ENCODE data around the gene ORC1. TPM values are rescaled to one million over a fixed set of nuclear protein-coding genes. Genes with fewer than 3 reads are reported as not detected.

The ORC1 gene
- total RNA-seq, 1 experiment from 2014 or later = 14.3 TPM

DNA sequence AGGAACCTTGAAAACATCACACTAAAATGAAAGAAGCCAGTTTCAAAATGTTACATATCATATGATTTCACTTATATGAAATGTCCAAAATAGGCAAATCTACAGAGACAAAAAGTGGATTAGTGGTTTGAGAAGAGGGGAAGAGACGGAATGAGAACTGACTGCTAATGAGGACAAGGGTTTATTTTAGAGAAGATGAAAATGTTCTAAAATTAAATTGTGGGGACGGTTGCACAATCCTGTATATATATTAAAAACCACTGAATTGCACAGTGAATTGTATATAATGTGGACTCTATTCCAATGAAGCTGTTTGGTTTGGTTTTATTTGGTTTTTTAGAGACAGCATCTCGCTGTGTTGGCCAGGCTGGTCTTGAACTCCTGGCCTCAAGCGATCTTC, 35.8 kb upstream of the ORC1 start:
- Histone ChIP-seq H3K4me3 (ENCODE audit: low read depth in 2 of 2, low read length in 2 of 2) (no peak overlapping the region), H3K9me3 (ENCODE audit: control insufficient read depth, insufficient read depth, low read depth, low read length) (no peaks in the 10 kb centered on the region), H3K27me3 (ENCODE audit: control insufficient read depth, insufficient read depth, low read length) (no peaks in the 10 kb centered on the region), H3K36me3 (ENCODE audit: control insufficient read depth, insufficient read depth, low read length) (peaks cover 6% of the 10 kb centered on the region), H3K27ac (ENCODE audit: low read length) (no peak overlapping the region), H3K4me1 (ENCODE audit: control insufficient read depth, insufficient read depth, low read length) (no peaks in the 10 kb centered on the region)
- DNase-seq (ENCODE audit: low read depth, low spot score) (no peak), ATAC-seq (no peak)
- ChIA-PET CTCF (no interaction called here), POLR2A (no interaction called here)
- in situ Hi-C loops (cut with HindIII; ENCODE audit: low pct_unique_long_range_greater_than_20kb, low sequenced_read_pairs) = no loop called here
- intact Hi-C loops (cut with micrococcal nuclease; ENCODE audit: unreplicated experiment) = no loop called here
- BruUV-seq (replicated peaks) = no TSS peak
- no peak for TF ChIP-seq SIN3A (IDR thresholded peaks at IDR 0.05; ENCODE audit: borderline replicate concordance, insufficient read depth, low read depth, low read length)
- TF ChIP-seq, protein P1, sequence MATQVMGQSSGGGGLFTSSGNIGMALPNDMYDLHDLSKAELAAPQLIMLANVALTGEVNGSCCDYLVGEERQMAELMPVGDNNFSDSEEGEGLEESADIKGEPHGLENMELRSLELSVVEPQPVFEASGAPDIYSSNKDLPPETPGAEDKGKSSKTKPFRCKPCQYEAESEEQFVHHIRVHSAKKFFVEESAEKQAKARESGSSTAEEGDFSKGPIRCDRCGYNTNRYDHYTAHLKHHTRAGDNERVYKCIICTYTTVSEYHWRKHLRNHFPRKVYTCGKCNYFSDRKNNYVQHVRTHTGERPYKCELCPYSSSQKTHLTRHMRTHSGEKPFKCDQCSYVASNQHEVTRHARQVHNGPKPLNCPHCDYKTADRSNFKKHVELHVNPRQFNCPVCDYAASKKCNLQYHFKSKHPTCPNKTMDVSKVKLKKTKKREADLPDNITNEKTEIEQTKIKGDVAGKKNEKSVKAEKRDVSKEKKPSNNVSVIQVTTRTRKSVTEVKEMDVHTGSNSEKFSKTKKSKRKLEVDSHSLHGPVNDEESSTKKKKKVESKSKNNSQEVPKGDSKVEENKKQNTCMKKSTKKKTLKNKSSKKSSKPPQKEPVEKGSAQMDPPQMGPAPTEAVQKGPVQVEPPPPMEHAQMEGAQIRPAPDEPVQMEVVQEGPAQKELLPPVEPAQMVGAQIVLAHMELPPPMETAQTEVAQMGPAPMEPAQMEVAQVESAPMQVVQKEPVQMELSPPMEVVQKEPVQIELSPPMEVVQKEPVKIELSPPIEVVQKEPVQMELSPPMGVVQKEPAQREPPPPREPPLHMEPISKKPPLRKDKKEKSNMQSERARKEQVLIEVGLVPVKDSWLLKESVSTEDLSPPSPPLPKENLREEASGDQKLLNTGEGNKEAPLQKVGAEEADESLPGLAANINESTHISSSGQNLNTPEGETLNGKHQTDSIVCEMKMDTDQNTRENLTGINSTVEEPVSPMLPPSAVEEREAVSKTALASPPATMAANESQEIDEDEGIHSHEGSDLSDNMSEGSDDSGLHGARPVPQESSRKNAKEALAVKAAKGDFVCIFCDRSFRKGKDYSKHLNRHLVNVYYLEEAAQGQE (IDR thresholded peaks at IDR 0.05; ENCODE audit: insufficient read depth in 1 of 2, low read depth in 2 of 2, low read length in 1 of 2) = no peak
- TF ChIP-seq, protein P2, sequence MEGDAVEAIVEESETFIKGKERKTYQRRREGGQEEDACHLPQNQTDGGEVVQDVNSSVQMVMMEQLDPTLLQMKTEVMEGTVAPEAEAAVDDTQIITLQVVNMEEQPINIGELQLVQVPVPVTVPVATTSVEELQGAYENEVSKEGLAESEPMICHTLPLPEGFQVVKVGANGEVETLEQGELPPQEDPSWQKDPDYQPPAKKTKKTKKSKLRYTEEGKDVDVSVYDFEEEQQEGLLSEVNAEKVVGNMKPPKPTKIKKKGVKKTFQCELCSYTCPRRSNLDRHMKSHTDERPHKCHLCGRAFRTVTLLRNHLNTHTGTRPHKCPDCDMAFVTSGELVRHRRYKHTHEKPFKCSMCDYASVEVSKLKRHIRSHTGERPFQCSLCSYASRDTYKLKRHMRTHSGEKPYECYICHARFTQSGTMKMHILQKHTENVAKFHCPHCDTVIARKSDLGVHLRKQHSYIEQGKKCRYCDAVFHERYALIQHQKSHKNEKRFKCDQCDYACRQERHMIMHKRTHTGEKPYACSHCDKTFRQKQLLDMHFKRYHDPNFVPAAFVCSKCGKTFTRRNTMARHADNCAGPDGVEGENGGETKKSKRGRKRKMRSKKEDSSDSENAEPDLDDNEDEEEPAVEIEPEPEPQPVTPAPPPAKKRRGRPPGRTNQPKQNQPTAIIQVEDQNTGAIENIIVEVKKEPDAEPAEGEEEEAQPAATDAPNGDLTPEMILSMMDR (IDR thresholded peaks at IDR 0.05) = no peak
- no peak for TF ChIP-seq POLR2AphosphoS5 (IDR thresholded peaks at IDR 0.05; ENCODE audit: low read depth, low read length)
- no peak for TF ChIP-seq TCF7L2 (IDR thresholded peaks at IDR 0.05; ENCODE audit: low read depth, low read length)

DNA sequence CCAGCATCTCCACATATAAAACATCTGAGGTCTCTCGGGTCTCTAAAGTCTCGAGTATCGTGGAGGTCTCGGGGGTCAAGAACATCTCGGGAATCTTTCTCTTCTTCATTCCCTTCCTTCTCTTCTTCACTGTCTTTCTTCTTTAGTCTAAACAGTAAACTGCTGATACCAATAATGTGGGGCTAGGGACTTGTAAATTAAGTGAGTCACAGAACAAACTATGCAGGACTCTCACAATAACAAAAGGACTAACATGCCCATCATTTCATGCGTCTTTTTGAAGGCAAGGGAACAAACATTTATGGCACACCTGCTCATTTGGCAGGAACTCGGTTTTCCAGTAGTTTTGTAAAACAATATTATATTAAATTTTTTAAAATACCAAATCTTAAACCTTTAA, 32.6 kb upstream of the ORC1 start:
- BruUV-seq (replicated peaks) = no TSS peak
- Histone ChIP-seq H3K27ac (ENCODE audit: low read length) (no peak overlapping the region), H3K9me3 (ENCODE audit: control insufficient read depth, insufficient read depth, low read depth, low read length) (no peaks in the 10 kb centered on the region), H3K4me1 (ENCODE audit: control insufficient read depth, insufficient read depth, low read length) (no peaks in the 10 kb centered on the region), H3K36me3 (ENCODE audit: control insufficient read depth, insufficient read depth, low read length) (peaks cover 14% of the 10 kb centered on the region), H3K27me3 (ENCODE audit: control insufficient read depth, insufficient read depth, low read length) (no peaks in the 10 kb centered on the region), H3K4me3 (ENCODE audit: low read depth in 2 of 2, low read length in 2 of 2) (no peak overlapping the region)
- CTCF ChIA-PET = no interaction called here
- in situ Hi-C loops (cut with HindIII; ENCODE audit: low pct_unique_long_range_greater_than_20kb, low sequenced_read_pairs) (no loop called here), intact Hi-C loops (cut with micrococcal nuclease; ENCODE audit: unreplicated experiment) (no loop called here)
- DNase-seq (ENCODE audit: low read depth, low spot score) = no peak
- no peak for ATAC-seq
- no peak for TF ChIP-seq POLR2AphosphoS5 (IDR thresholded peaks at IDR 0.05; ENCODE audit: low read depth, low read length)
- TF ChIP-seq, protein P1 (IDR thresholded peaks at IDR 0.05; ENCODE audit: insufficient read depth in 1 of 2, low read depth in 2 of 2, low read length in 1 of 2) = no peak
- TF ChIP-seq TCF7L2 (IDR thresholded peaks at IDR 0.05; ENCODE audit: low read depth, low read length) = no peak
- TF ChIP-seq, protein P2 (IDR thresholded peaks at IDR 0.05) = no peak
- no peak for TF ChIP-seq SIN3A (IDR thresholded peaks at IDR 0.05; ENCODE audit: borderline replicate concordance, insufficient read depth, low read depth, low read length)
- POLR2A ChIA-PET = no interaction called here

Data from Panc1 (cell line).